Body of pancreas (tissue), 4 donors: ENCODE data around the gene TBK1. TPM values are rescaled to one million over a fixed set of nuclear protein-coding genes. Genes with fewer than 3 reads are reported as not detected.

ENCODE experiments used
- ATAC-seq: fragments of 150-250 bp; one replicate; pipeline ENCODE4 v1.9.1; 2016
- DNase-seq, 4 donors: peaks; one replicate each; pipeline ENCODE4 v3.0.0-alpha.2; 2019
- H3K27ac ChIP-seq, 4 donors: fragments of 200-600 bp; sonication (generic); 1 replicate in 3 of 4; 2 replicates in 1 of 4; pipeline versions ENCODE4 v1.5.1 to v1.6.1; 2016 to 2019; ENCODE audit warnings: mild to moderate bottlenecking in 1 of 4, mixed read lengths in 1 of 4, moderate library complexity in 1 of 4
- H3K27me3 ChIP-seq, 2 donors: fragments of 200-600 bp; sonication (generic); one replicate each; pipeline ENCODE4 v1.6.0; 2016; ENCODE audit warnings: mild to moderate bottlenecking in 1 of 2
- H3K36me3 ChIP-seq, 2 donors: fragments of 200-600 bp; sonication (generic); replicated peaks in 1 of 2; 2 replicates each; pipeline ENCODE4 v1.5.1; 2016; ENCODE audit warnings: low read depth in 2 of 2; ENCODE audit not compliant: insufficient read depth in 1 of 2
- H3K4me1 ChIP-seq: fragments of 200-600 bp; sonication (generic); one replicate; pipeline ENCODE4 v1.6.0; 2016
- H3K4me3 ChIP-seq, 2 donors: fragments of 200-600 bp; sonication (generic); 1 replicate in 1 of 2; 2 replicates in 1 of 2; pipeline ENCODE4 v1.5.1; 2016 to 2019
- H3K9me3 ChIP-seq, 3 donors: fragments of 200-600 bp; sonication (generic); 1 replicate in 2 of 3; 2 replicates in 1 of 3; pipeline ENCODE4 v1.5.1; 2016
- POLR2A ChIP-seq, 3 donors: fragments of 450-650 bp; IDR thresholded peaks; one replicate each; pipeline ENCODE4 v1.6.1; 2016; ENCODE audit warnings: antibody characterized with exemption in 3 of 3, mild to moderate bottlenecking in 2 of 3
- WGBS, 2 donors: methylation state at CpG; one replicate each; pipeline ENCODE4 v1.1.5; 2017; 5-methylcytosine and 5-hydroxymethylcytosine counted together
- intact Hi-C: fragments of 100-400 bp; cut with DNase I; formaldehyde crosslinking; loops from one replicate; pipeline ENCODE4 v1.15.1; 2023
- total RNA-seq, 2 donors: library from RNA; depleted of rRNA; stranded (reverse); fragments of >200 nt; gene quantifications; one replicate each; pipeline ENCODE4 v1.1.0, GENCODE V29; 2016
- TF ChIP-seq, protein P1 (sequence below), 7 experiments: fragments of 450-650 bp in 4 of 7; fragments of 200-600 bp in 3 of 7; sonication (generic) in 3 of 7; IDR thresholded peaks; one replicate each; pipeline ENCODE4 v1.5.1; 2016 to 2019; ENCODE audit warnings: antibody characterized with exemption in 7 of 7

TBK1 gene
- total RNA-seq, 2 donors from 2014 or later = 11.2 to 14.8 TPM

- 69 to 71% methylated on average over 2 of the region's 2 CpGs for WGBS, 2 donors
- no peak overlapping the region for H3K27ac ChIP-seq
- H3K4me3 ChIP-seq = no peak overlapping the region
- ATAC-seq (no peak), DNase-seq (no peak)
- intact Hi-C loops = no loop called here
- TF ChIP-seq, protein P1, sequence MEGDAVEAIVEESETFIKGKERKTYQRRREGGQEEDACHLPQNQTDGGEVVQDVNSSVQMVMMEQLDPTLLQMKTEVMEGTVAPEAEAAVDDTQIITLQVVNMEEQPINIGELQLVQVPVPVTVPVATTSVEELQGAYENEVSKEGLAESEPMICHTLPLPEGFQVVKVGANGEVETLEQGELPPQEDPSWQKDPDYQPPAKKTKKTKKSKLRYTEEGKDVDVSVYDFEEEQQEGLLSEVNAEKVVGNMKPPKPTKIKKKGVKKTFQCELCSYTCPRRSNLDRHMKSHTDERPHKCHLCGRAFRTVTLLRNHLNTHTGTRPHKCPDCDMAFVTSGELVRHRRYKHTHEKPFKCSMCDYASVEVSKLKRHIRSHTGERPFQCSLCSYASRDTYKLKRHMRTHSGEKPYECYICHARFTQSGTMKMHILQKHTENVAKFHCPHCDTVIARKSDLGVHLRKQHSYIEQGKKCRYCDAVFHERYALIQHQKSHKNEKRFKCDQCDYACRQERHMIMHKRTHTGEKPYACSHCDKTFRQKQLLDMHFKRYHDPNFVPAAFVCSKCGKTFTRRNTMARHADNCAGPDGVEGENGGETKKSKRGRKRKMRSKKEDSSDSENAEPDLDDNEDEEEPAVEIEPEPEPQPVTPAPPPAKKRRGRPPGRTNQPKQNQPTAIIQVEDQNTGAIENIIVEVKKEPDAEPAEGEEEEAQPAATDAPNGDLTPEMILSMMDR (IDR thresholded peaks at IDR 0.05) = no peak
- TF ChIP-seq POLR2A (IDR thresholded peaks at IDR 0.05) = no peak
- H3K27me3 ChIP-seq = no peaks in the 10 kb centered on the region
- no peaks in the 10 kb centered on the region for H3K9me3 ChIP-seq
- H3K4me1 ChIP-seq = no peaks in the 10 kb centered on the region
- H3K36me3 ChIP-seq = no peaks in the 10 kb centered on the region
Measured at GRCh38 chr12:64530566-64530965, 78.6 kb downstream of the TBK1 start.

DNA sequence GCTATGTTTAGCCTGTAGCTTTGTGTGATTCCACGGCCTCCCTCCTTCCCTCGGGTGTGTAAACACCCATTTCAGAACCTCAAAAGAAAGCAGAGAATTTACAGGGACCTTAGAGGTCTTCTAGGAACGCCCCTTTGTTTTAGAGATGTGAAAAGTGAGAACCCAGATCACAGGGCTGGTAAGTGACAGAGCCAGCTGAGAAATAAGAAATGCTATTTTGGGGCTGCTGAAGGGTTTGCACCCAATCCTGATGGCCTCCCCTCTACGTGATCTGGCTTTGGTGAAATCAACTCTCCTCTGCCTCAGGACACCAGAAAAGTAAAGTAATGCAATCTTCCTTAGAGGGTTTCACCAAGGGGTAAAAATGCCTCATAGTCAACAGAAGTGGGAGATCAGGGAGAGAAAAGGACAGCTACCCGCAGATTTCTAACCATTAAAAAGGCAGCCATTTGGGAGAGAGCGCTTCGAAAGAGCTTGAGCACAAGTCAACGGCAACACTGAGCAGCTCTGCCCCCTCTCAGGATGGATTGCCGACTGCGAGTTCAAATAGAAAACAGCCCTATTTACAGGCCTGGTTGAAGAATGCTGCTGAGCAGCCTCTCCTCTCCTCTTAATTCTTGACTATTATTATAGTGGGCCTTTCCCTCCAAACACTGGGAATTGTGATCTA lies 79.9 kb downstream of the TBK1 start:
- no peak overlapping the region for H3K4me3 ChIP-seq
- intact Hi-C loops = no loop called here
- ATAC-seq = no peak
- H3K36me3 ChIP-seq = no peaks in the 10 kb centered on the region
- no peak overlapping the region for H3K27ac ChIP-seq
- TF ChIP-seq, protein P1 (IDR thresholded peaks at IDR 0.05) = no peak
- TF ChIP-seq POLR2A (IDR thresholded peaks at IDR 0.05) = no peak
- 68 to 78% methylated on average over 10 of the region's 10 CpGs for WGBS, 2 donors
- H3K4me1 ChIP-seq = no peaks in the 10 kb centered on the region
- no peaks in the 10 kb centered on the region for H3K27me3 ChIP-seq
- H3K9me3 ChIP-seq = no peaks in the 10 kb centered on the region
- DNase-seq = no peak

- intact Hi-C loops = no loop called here
- no peaks in the 10 kb centered on the region for H3K4me1 ChIP-seq
- no peaks in the 10 kb centered on the region for H3K36me3 ChIP-seq
- H3K27ac ChIP-seq = no peak overlapping the region
- WGBS, 2 donors = 94 to 100% methylated on average over 2 to 11 of the region's 11 CpGs
- no peaks in the 10 kb centered on the region for H3K27me3 ChIP-seq
- ATAC-seq = no peak
- H3K4me3 ChIP-seq = no peak overlapping the region
- no peaks in the 10 kb centered on the region for H3K9me3 ChIP-seq
- no peak for DNase-seq
- TF ChIP-seq, protein P1 (IDR thresholded peaks at IDR 0.05) = no peak
- no peak for TF ChIP-seq POLR2A (IDR thresholded peaks at IDR 0.05)
Measured at GRCh38 chr12:64532734-64533351, 80.9 kb downstream of the TBK1 start.

- TF ChIP-seq, protein P1 (IDR thresholded peaks at IDR 0.05) = no peak
- no peak for TF ChIP-seq POLR2A (IDR thresholded peaks at IDR 0.05)
Measured at GRCh38 chr12:64534672-64535199, 82.8 kb downstream of the TBK1 start.

More at GRCh38 chr12:64534672-64535199, 82.8 kb downstream of the TBK1 start:
- H3K4me1 ChIP-seq = no peaks in the 10 kb centered on the region
- no peaks in the 10 kb centered on the region for H3K9me3 ChIP-seq
- no peak overlapping the region for H3K27ac ChIP-seq
- intact Hi-C loops = no loop called here
- no peaks in the 10 kb centered on the region for H3K27me3 ChIP-seq
- ATAC-seq (no peak), DNase-seq (no peak)
- no peaks in the 10 kb centered on the region for H3K36me3 ChIP-seq
- WGBS, 2 donors = 67 to 71% methylated on average over 6 of the region's 6 CpGs
- H3K4me3 ChIP-seq = no peak overlapping the region
